CD4-positive, CD25-positive, alpha-beta regulatory T cell (primary cell): ENCODE measurements around the gene SLC7A1. TPM values are rescaled to one million over a fixed set of nuclear protein-coding genes. Genes with fewer than 3 reads are reported as not detected.

Source experiments
- ATAC-seq, 2 donors: fragments of 150-1000 bp; cut with Tn5 transposase; one replicate each; pipeline ENCODE4 v1.10.0; 2021; ENCODE audit warnings: low read depth in 2 of 2, moderate number of reproducible peaks in 2 of 2, moderate library complexity in 1 of 2
- DNase-seq, 3 donors: peaks; one replicate each; pipeline versions ENCODE4 v3.0.0 to v3.0.0-alpha.2; 2012 to 2022; ENCODE audit warnings: mixed read lengths in 1 of 3
- H3K27ac ChIP-seq: one replicate; pipeline ENCODE4 v1.7.0; 2013; ENCODE audit warnings: mild to moderate bottlenecking, low read length; ENCODE audit not compliant: insufficient read depth, poor library complexity, severe bottlenecking
- H3K27me3 ChIP-seq: one replicate; pipeline ENCODE4 v1.7.0; 2013; ENCODE audit warnings: low read length; ENCODE audit not compliant: control insufficient read depth, insufficient read depth
- H3K36me3 ChIP-seq: one replicate; pipeline ENCODE4 v1.7.0; 2013; ENCODE audit warnings: mild to moderate bottlenecking, low read length, moderate library complexity; ENCODE audit not compliant: control insufficient read depth, insufficient read depth
- H3K4me1 ChIP-seq: 2 replicates; pipeline ENCODE4 v1.7.0; 2013; ENCODE audit warnings: mild to moderate bottlenecking, low read length; ENCODE audit not compliant: insufficient read depth, control insufficient read depth, poor library complexity, severe bottlenecking
- H3K4me3 ChIP-seq: one replicate; pipeline ENCODE4 v1.7.0; 2013; ENCODE audit warnings: low read depth, mild to moderate bottlenecking, low read length, moderate library complexity
- H3K9me3 ChIP-seq, 2 experiments: 1 replicate in 1 of 2; 2 replicates in 1 of 2; pipeline ENCODE4 v1.7.0; 2013; ENCODE audit warnings: low read length in 2 of 2, mild to moderate bottlenecking in 1 of 2, moderate library complexity in 1 of 2; ENCODE audit not compliant: control insufficient read depth in 2 of 2
- H3K27ac Mint-ChIP-seq, 3 donors: one replicate each; pipeline ENCODE4 v1.8.0; 2020 to 2022; ENCODE audit warnings: mild to moderate bottlenecking in 3 of 3, mixed read lengths in 3 of 3, moderate library complexity in 2 of 3
- H3K27me3 Mint-ChIP-seq: one replicate; pipeline ENCODE4 v1.8.0; 2022; ENCODE audit warnings: mild to moderate bottlenecking, mixed read lengths
- H3K36me3 Mint-ChIP-seq: one replicate; pipeline ENCODE4 v1.8.0; 2020; ENCODE audit warnings: mixed read lengths
- H3K4me1 Mint-ChIP-seq, 4 donors: one replicate each; pipeline ENCODE4 v1.8.0; 2020 to 2022; ENCODE audit warnings: mixed read lengths in 4 of 4, mild to moderate bottlenecking in 1 of 4
- H3K4me3 Mint-ChIP-seq, 4 donors: one replicate each; pipeline ENCODE4 v1.8.0; 2020 to 2022; ENCODE audit warnings: mild to moderate bottlenecking in 4 of 4, mixed read lengths in 4 of 4, moderate library complexity in 3 of 4
- H3K9me3 Mint-ChIP-seq, 7 donors: one replicate each; pipeline ENCODE4 v1.8.0; 2020 to 2022; ENCODE audit warnings: mixed read lengths in 7 of 7, mild to moderate bottlenecking in 3 of 7, moderate library complexity in 2 of 7
- polyA plus RNA-seq, 4 donors: library from polyadenylated mRNA; unstranded; fragments of 300-500 nt; fragmentation: Illumina TruSeq; gene quantifications; one replicate each; pipeline ENCODE4 v1.2.3, GENCODE V29; 2021
- total RNA-seq: library from RNA; stranded (reverse); gene quantifications from one replicate; pipeline ENCODE4 v1.2.3, GENCODE V29; 2022

Gene SLC7A1
- total and polyA plus RNA-seq, 5 donors from 2014 or later: 3.6 to 29.9 (median 5.2) TPM

GRCh38 chr13:29536853-29537252 is 58.6 kb downstream of the SLC7A1 start:
- no peak overlapping the region for H3K4me3 ChIP-seq
- H3K4me1 Mint-ChIP-seq: peaks cover 0 to 23% (median 10%) of the 10 kb centered on the region in 4 donors
- DNase-seq: no peak
- no peak overlapping the region for H3K27ac ChIP-seq
- ATAC-seq: no peak
- H3K27ac Mint-ChIP-seq: no peak overlapping the region
- H3K9me3 ChIP-seq: no peaks in the 10 kb centered on the region
- peaks cover 5% of the 10 kb centered on the region for H3K4me1 ChIP-seq
- peaks cover 35% of the 10 kb centered on the region for H3K36me3 Mint-ChIP-seq
- no peaks in the 10 kb centered on the region for H3K9me3 Mint-ChIP-seq
- H3K4me3 Mint-ChIP-seq: no peak overlapping the region
- no peaks in the 10 kb centered on the region for H3K27me3 Mint-ChIP-seq
- no peaks in the 10 kb centered on the region for H3K27me3 ChIP-seq
- H3K36me3 ChIP-seq: peaks cover 36% of the 10 kb centered on the region

- Mint-ChIP-seq H3K27ac (peak overlapping the region in 1 of 3 donors; percentile 51), H3K4me1 (peaks cover 0 to 16% (median 5%) of the 10 kb centered on the region in 4 donors), H3K9me3 (no peaks in the 10 kb centered on the region), H3K4me3 (no peak overlapping the region), H3K36me3 (peaks cover 29% of the 10 kb centered on the region), H3K27me3 (no peaks in the 10 kb centered on the region)
- Histone ChIP-seq H3K4me1 (peaks cover 5% of the 10 kb centered on the region), H3K27ac (no peak overlapping the region), H3K4me3 (no peak overlapping the region), H3K36me3 (peaks cover 41% of the 10 kb centered on the region), H3K9me3 (no peaks in the 10 kb centered on the region), H3K27me3 (no peaks in the 10 kb centered on the region)
- no peak for ATAC-seq
- DNase-seq: no peak
Measured at GRCh38 chr13:29535663-29536655, 59.5 kb downstream of the SLC7A1 start.

- no peak overlapping the region for H3K4me3 ChIP-seq
- H3K9me3 ChIP-seq: no peaks in the 10 kb centered on the region
- Mint-ChIP-seq H3K27me3 (no peaks in the 10 kb centered on the region), H3K27ac (peak overlapping the region in 1 of 3 donors; percentile 15), H3K9me3 (peaks cover 0 to under 1% (median 0%) of the 10 kb centered on the region in 7 donors), H3K4me1 (peaks cover 0 to 10% (median 0%) of the 10 kb centered on the region in 4 donors), H3K4me3 (no peak overlapping the region), H3K36me3 (peaks cover 43% of the 10 kb centered on the region)
- H3K27me3 ChIP-seq: no peaks in the 10 kb centered on the region
- H3K27ac ChIP-seq: no peak overlapping the region
- peaks cover 5% of the 10 kb centered on the region for H3K4me1 ChIP-seq
- ATAC-seq (no peak), DNase-seq (no peak)
- H3K36me3 ChIP-seq: peaks cover 59% of the 10 kb centered on the region
Measured at GRCh38 chr13:29534083-29534482, 61.4 kb downstream of the SLC7A1 start.

- Mint-ChIP-seq H3K9me3 (peaks cover 0 to 1% (median 0%) of the 10 kb centered on the region in 7 donors), H3K4me3 (no peak overlapping the region), H3K27me3 (no peaks in the 10 kb centered on the region), H3K4me1 (peaks cover 0 to 2% (median 0%) of the 10 kb centered on the region in 4 donors), H3K36me3 (peaks cover 51% of the 10 kb centered on the region), H3K27ac (peak overlapping the region in 1 of 3 donors; percentile 15)
- Histone ChIP-seq H3K27ac (no peak overlapping the region), H3K4me1 (no peaks in the 10 kb centered on the region), H3K9me3 (no peaks in the 10 kb centered on the region), H3K4me3 (no peak overlapping the region), H3K36me3 (peaks cover 71% of the 10 kb centered on the region), H3K27me3 (no peaks in the 10 kb centered on the region)
- ATAC-seq: no peak
- no peak for DNase-seq
Measured at GRCh38 chr13:29532821-29533220, 62.7 kb downstream of the SLC7A1 start.

GRCh38 chr13:29532116-29532515 is 63.4 kb downstream of the SLC7A1 start:
- ATAC-seq (no peak), DNase-seq (no peak)
- Histone ChIP-seq H3K4me1 (no peaks in the 10 kb centered on the region), H3K4me3 (no peak overlapping the region), H3K9me3 (no peaks in the 10 kb centered on the region), H3K27ac (no peak overlapping the region), H3K36me3 (peaks cover 70% of the 10 kb centered on the region), H3K27me3 (no peaks in the 10 kb centered on the region)
- no peak overlapping the region for H3K4me3 Mint-ChIP-seq
- peak overlapping the region in 1 of 3 donors; percentile 37 for H3K27ac Mint-ChIP-seq
- peaks cover 58% of the 10 kb centered on the region for H3K36me3 Mint-ChIP-seq
- H3K27me3 Mint-ChIP-seq: no peaks in the 10 kb centered on the region
- H3K4me1 Mint-ChIP-seq: no peaks in the 10 kb centered on the region
- peaks cover 0 to 1% (median 0%) of the 10 kb centered on the region in 7 donors for H3K9me3 Mint-ChIP-seq

GRCh38 chr13:29530901-29531300 is 64.6 kb downstream of the SLC7A1 start:
- H3K27me3 ChIP-seq: no peaks in the 10 kb centered on the region
- peaks cover 60% of the 10 kb centered on the region for H3K36me3 Mint-ChIP-seq
- no peak for DNase-seq
- no peaks in the 10 kb centered on the region for H3K9me3 ChIP-seq
- ATAC-seq: no peak
- H3K4me1 Mint-ChIP-seq: peaks cover 0 to 1% (median 0%) of the 10 kb centered on the region in 4 donors
- H3K27me3 Mint-ChIP-seq: no peaks in the 10 kb centered on the region
- no peak overlapping the region for H3K4me3 Mint-ChIP-seq
- H3K27ac Mint-ChIP-seq: no peak overlapping the region
- H3K27ac ChIP-seq: no peak overlapping the region
- peaks cover 73% of the 10 kb centered on the region for H3K36me3 ChIP-seq
- no peak overlapping the region for H3K4me3 ChIP-seq
- H3K4me1 ChIP-seq: no peaks in the 10 kb centered on the region
- H3K9me3 Mint-ChIP-seq: peaks cover 0 to 1% (median 0%) of the 10 kb centered on the region in 7 donors

- no peak overlapping the region for H3K4me3 Mint-ChIP-seq
- no peak for DNase-seq
Measured at GRCh38 chr13:29529754-29530153, 65.7 kb downstream of the SLC7A1 start.

More at GRCh38 chr13:29529754-29530153, 65.7 kb downstream of the SLC7A1 start:
- Histone ChIP-seq H3K4me1 (no peaks in the 10 kb centered on the region), H3K9me3 (no peaks in the 10 kb centered on the region), H3K27me3 (no peaks in the 10 kb centered on the region), H3K27ac (no peak overlapping the region), H3K4me3 (no peak overlapping the region), H3K36me3 (peaks cover 62% of the 10 kb centered on the region)
- Mint-ChIP-seq H3K27ac (peak overlapping the region in 2 of 3 donors; percentile 39 to 47), H3K36me3 (peaks cover 60% of the 10 kb centered on the region), H3K9me3 (peaks cover 0 to 1% (median 0%) of the 10 kb centered on the region in 7 donors), H3K4me1 (peaks cover 0 to 1% (median 0%) of the 10 kb centered on the region in 4 donors), H3K27me3 (no peaks in the 10 kb centered on the region)
- ATAC-seq: no peak
